HEK293 (cell line): Measurements from ENCODE around the gene ARID3A.

ENCODE experiments used
- CTCF ChIP-seq: fragments of 450-650 bp; formaldehyde crosslinking; IDR thresholded peaks from 2 replicates; pipeline ENCODE4 v1.5.1; 2016; ENCODE audit warnings: missing biosample characterization, missing genetic modification characterization
- ZNF362 ChIP-seq: fragments of 450-650 bp; formaldehyde crosslinking; IDR thresholded peaks from 2 replicates; pipeline ENCODE4 v1.5.1; 2016; ENCODE audit warnings: missing biosample characterization, missing genetic modification characterization

GRCh38 chr19:980133-980998, 54.5 kb downstream of the ARID3A start:
- TF ChIP-seq ZNF362 (tag by site-specific recombination) = no peak
- TF ChIP-seq CTCF (tag by site-specific recombination) = no peak
